Neural cell (in vitro differentiated cells): ENCODE data around the gene ERGIC3. TPM values are rescaled to one million over a fixed set of nuclear protein-coding genes. Genes with fewer than 3 reads are reported as not detected.

Source experiments
- H2AFZ ChIP-seq: fragments of 200-600, 300-800 bp; sonication (generic), shearing (Covaris generic); 2 replicates; pipeline ENCODE4 v1.6.0; 2014; ENCODE audit warnings: low read depth, mild to moderate bottlenecking, antibody characterized with exemption, low read length, moderate library complexity
- H3F3A ChIP-seq: fragments of 200-600 bp; shearing (Covaris generic); 2 replicates; pipeline ENCODE4 v1.6.1; 2016; ENCODE audit warnings: mild to moderate bottlenecking, moderate library complexity, mixed read lengths, antibody characterized with exemption, low read length; ENCODE audit not compliant: insufficient read depth, poor library complexity, severe bottlenecking
- H3K27ac ChIP-seq: fragments of 200-600, 300-800 bp; sonication (generic), shearing (Covaris generic); 2 replicates; pipeline ENCODE4 v1.5.1; 2014; ENCODE audit warnings: mild to moderate bottlenecking, low read length, moderate library complexity
- H3K27me3 ChIP-seq: fragments of 300-800, 200-600 bp; sonication (generic), shearing (Covaris generic); 2 replicates; pipeline ENCODE4 v1.6.0; 2014; ENCODE audit warnings: mild to moderate bottlenecking, low read depth, low read length, moderate library complexity; ENCODE audit not compliant: insufficient read depth
- H3K36me3 ChIP-seq: fragments of 300-800, 200-600 bp; sonication (generic), shearing (Covaris generic); 2 replicates; pipeline ENCODE4 v1.5.1; 2014; ENCODE audit warnings: mild to moderate bottlenecking, antibody characterized with exemption, low read length, moderate library complexity; ENCODE audit not compliant: insufficient read depth
- H3K4me2 ChIP-seq: fragments of 300-800, 200-600 bp; sonication (generic), shearing (Covaris generic); 2 replicates; pipeline ENCODE4 v1.6.0; 2014; ENCODE audit warnings: mild to moderate bottlenecking, low read length
- H3K4me3 ChIP-seq: fragments of 300-800, 200-600 bp; sonication (generic), shearing (Covaris generic); 2 replicates; pipeline ENCODE4 v1.5.1; 2014; ENCODE audit warnings: mild to moderate bottlenecking, low read length, moderate library complexity
- H3K79me2 ChIP-seq: fragments of 200-600 bp; shearing (Covaris generic); replicated peaks from 2 replicates; pipeline ENCODE4 v1.6.0; 2014; ENCODE audit warnings: mild to moderate bottlenecking, low read length, moderate library complexity; ENCODE audit not compliant: insufficient read depth
- H3K9ac ChIP-seq: fragments of 300-800, 200-600 bp; sonication (generic), shearing (Covaris generic); 2 replicates; pipeline ENCODE4 v1.6.1; 2016; ENCODE audit warnings: mild to moderate bottlenecking, low read length, mixed read lengths
- H3K9me2 ChIP-seq: fragments of 200-600 bp; shearing (Covaris generic); 2 replicates; pipeline ENCODE4 v1.6.1; 2016; ENCODE audit warnings: mild to moderate bottlenecking, low read length, mixed read lengths; ENCODE audit not compliant: insufficient read depth
- H3K9me3 ChIP-seq: fragments of 200-600, 300-800 bp; sonication (generic), shearing (Covaris generic); 2 replicates; pipeline ENCODE4 v1.6.1; 2016; ENCODE audit warnings: mild to moderate bottlenecking, mixed run types, low read length, moderate library complexity, mixed read lengths
- H4K20me1 ChIP-seq: fragments of 200-600 bp; shearing (Covaris generic); 2 replicates; pipeline ENCODE4 v1.6.1; 2016; ENCODE audit warnings: mild to moderate bottlenecking, mixed run types; ENCODE audit not compliant: insufficient read depth
- EP300 ChIP-seq: fragments of 450-650 bp; conservative IDR thresholded peaks from 2 replicates; pipeline ENCODE4 v1.6.1; 2014; ENCODE audit warnings: antibody characterized with exemption, mild to moderate bottlenecking, moderate library complexity; ENCODE audit not compliant: poor library complexity, severe bottlenecking
- EZH2 ChIP-seq: fragments of 200-600, 300-800 bp; shearing (Covaris generic), sonication (generic); IDR thresholded peaks from 2 replicates; pipeline ENCODE4 v1.6.1; 2014; ENCODE audit warnings: antibody characterized with exemption, low read length, borderline replicate concordance, mild to moderate bottlenecking; ENCODE audit not compliant: insufficient read depth, poor library complexity, severe bottlenecking
- MXI1 ChIP-seq: fragments of 450-650 bp; conservative IDR thresholded peaks from 2 replicates; pipeline ENCODE4 v1.6.1; 2014; ENCODE audit warnings: antibody characterized with exemption, mild to moderate bottlenecking; ENCODE audit not compliant: poor library complexity, severe bottlenecking
- POLR2AphosphoS5 ChIP-seq: IDR thresholded peaks from 2 replicates; pipeline ENCODE4 v1.6.1; 2012
- RAD21 ChIP-seq: fragments of 450-650 bp; conservative IDR thresholded peaks from 2 replicates; pipeline ENCODE4 v1.6.1; 2014; ENCODE audit warnings: antibody characterized with exemption, mild to moderate bottlenecking, moderate library complexity
- SMC3 ChIP-seq: fragments of 450-650 bp; conservative IDR thresholded peaks from 2 replicates; pipeline ENCODE4 v1.6.1; 2014; ENCODE audit warnings: antibody characterized with exemption, mild to moderate bottlenecking, moderate library complexity; ENCODE audit not compliant: poor library complexity
- TAF1 ChIP-seq: IDR thresholded peaks from 2 replicates; pipeline ENCODE4 v1.6.1; 2012; ENCODE audit warnings: low read depth
- polyA plus RNA-seq: library from polyadenylated mRNA; depleted of rRNA; stranded (reverse); fragments of >200 nt; gene quantifications from 2 replicates; pipeline ENCODE4 v1.2.3, GENCODE V29; 2014
- TF ChIP-seq, protein P1 (sequence below): fragments of 450-650 bp; IDR thresholded peaks from 2 replicates; pipeline ENCODE4 v1.5.1; 2014; ENCODE audit warnings: antibody characterized with exemption, mild to moderate bottlenecking, moderate library complexity; ENCODE audit not compliant: poor library complexity, severe bottlenecking
- TF ChIP-seq, protein P2 (sequence below): IDR thresholded peaks from 2 replicates; pipeline ENCODE4 v1.6.1; 2012; ENCODE audit warnings: borderline replicate concordance

ERGIC3 gene
- polyA plus RNA-seq, 1 donor from 2014 or later: 385 TPM

DNA sequence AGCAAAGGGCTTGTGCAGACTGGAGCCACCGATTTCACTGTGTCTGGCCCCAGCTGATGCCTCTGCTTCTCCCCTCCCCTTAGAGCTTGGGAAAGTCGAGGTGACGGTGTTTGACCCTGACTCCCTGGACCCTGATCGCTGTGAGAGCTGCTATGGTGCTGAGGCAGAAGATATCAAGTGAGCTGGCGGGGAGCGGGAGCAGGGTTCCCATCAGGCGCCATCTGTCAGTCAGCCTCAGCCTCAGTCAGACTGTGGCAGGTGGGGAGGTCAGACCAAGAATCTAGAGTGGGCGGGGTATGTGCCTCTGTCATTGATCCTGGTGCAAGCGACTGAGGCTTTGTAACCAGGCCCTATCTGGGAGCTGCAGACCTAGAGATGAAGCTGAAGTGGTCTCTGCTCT is 5.5 kb downstream of the ERGIC3 start:
- no peak overlapping the region for H3K4me3 ChIP-seq
- H3K4me2 ChIP-seq: no peak overlapping the region
- H3K9ac ChIP-seq: no peak overlapping the region
- no peaks in the 10 kb centered on the region for H3K9me3 ChIP-seq
- no peaks in the 10 kb centered on the region for H3K36me3 ChIP-seq
- H3K27ac ChIP-seq: no peak overlapping the region
- H3K27me3 ChIP-seq: no peaks in the 10 kb centered on the region
- TF ChIP-seq EZH2: no peak
- no peak for TF ChIP-seq SMC3
- no peak for TF ChIP-seq TAF1
- TF ChIP-seq, protein P1, sequence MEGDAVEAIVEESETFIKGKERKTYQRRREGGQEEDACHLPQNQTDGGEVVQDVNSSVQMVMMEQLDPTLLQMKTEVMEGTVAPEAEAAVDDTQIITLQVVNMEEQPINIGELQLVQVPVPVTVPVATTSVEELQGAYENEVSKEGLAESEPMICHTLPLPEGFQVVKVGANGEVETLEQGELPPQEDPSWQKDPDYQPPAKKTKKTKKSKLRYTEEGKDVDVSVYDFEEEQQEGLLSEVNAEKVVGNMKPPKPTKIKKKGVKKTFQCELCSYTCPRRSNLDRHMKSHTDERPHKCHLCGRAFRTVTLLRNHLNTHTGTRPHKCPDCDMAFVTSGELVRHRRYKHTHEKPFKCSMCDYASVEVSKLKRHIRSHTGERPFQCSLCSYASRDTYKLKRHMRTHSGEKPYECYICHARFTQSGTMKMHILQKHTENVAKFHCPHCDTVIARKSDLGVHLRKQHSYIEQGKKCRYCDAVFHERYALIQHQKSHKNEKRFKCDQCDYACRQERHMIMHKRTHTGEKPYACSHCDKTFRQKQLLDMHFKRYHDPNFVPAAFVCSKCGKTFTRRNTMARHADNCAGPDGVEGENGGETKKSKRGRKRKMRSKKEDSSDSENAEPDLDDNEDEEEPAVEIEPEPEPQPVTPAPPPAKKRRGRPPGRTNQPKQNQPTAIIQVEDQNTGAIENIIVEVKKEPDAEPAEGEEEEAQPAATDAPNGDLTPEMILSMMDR: no peak
- no peak for TF ChIP-seq POLR2AphosphoS5
- TF ChIP-seq, protein P2, sequence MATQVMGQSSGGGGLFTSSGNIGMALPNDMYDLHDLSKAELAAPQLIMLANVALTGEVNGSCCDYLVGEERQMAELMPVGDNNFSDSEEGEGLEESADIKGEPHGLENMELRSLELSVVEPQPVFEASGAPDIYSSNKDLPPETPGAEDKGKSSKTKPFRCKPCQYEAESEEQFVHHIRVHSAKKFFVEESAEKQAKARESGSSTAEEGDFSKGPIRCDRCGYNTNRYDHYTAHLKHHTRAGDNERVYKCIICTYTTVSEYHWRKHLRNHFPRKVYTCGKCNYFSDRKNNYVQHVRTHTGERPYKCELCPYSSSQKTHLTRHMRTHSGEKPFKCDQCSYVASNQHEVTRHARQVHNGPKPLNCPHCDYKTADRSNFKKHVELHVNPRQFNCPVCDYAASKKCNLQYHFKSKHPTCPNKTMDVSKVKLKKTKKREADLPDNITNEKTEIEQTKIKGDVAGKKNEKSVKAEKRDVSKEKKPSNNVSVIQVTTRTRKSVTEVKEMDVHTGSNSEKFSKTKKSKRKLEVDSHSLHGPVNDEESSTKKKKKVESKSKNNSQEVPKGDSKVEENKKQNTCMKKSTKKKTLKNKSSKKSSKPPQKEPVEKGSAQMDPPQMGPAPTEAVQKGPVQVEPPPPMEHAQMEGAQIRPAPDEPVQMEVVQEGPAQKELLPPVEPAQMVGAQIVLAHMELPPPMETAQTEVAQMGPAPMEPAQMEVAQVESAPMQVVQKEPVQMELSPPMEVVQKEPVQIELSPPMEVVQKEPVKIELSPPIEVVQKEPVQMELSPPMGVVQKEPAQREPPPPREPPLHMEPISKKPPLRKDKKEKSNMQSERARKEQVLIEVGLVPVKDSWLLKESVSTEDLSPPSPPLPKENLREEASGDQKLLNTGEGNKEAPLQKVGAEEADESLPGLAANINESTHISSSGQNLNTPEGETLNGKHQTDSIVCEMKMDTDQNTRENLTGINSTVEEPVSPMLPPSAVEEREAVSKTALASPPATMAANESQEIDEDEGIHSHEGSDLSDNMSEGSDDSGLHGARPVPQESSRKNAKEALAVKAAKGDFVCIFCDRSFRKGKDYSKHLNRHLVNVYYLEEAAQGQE: no peak
- TF ChIP-seq RAD21: no peak
- TF ChIP-seq MXI1: no peak
- no peak for TF ChIP-seq EP300
- no peaks in the 10 kb centered on the region for H4K20me1 ChIP-seq
- no peaks in the 10 kb centered on the region for H3K9me2 ChIP-seq
- peaks cover 6% of the 10 kb centered on the region for H3K79me2 ChIP-seq
- H2AFZ ChIP-seq: no peak overlapping the region
- H3F3A ChIP-seq: no peaks in the 10 kb centered on the region

DNA sequence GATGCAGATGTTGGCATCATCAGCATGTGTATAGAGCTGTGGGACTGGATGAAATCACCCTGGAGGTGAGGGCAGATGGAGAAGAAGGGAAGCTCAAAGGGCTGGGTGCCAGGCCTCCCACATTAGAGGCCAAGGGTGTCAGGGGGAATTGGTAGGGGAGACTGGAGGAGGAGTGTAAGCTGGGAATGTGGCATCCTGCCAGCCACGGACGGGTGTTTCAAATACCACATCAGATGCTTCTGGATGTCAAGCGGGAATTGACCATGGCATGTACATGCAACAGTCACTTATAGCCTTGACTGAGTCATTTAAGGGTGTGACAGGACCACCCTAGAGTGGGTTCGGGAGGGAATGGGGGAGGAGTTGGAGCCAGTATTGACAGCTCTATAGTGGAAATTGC is 9.6 kb downstream of the ERGIC3 start:
- TF ChIP-seq, protein P2: no peak
- no peak for TF ChIP-seq RAD21
- no peak for TF ChIP-seq MXI1
- TF ChIP-seq, protein P1: no peak
- no peak for TF ChIP-seq SMC3
- no peak for TF ChIP-seq EZH2
- TF ChIP-seq EP300: no peak
- TF ChIP-seq TAF1: no peak
- no peak for TF ChIP-seq POLR2AphosphoS5
- no peaks in the 10 kb centered on the region for H3K36me3 ChIP-seq
- no peaks in the 10 kb centered on the region for H3K9me2 ChIP-seq
- no peaks in the 10 kb centered on the region for H3F3A ChIP-seq
- H3K9me3 ChIP-seq: no peaks in the 10 kb centered on the region
- no peak overlapping the region for H3K4me2 ChIP-seq
- H4K20me1 ChIP-seq: no peaks in the 10 kb centered on the region
- no peaks in the 10 kb centered on the region for H3K79me2 ChIP-seq
- no peak overlapping the region for H3K9ac ChIP-seq
- no peaks in the 10 kb centered on the region for H3K27me3 ChIP-seq
- no peak overlapping the region for H3K27ac ChIP-seq
- H2AFZ ChIP-seq: no peak overlapping the region
- no peak overlapping the region for H3K4me3 ChIP-seq
